Measurements from ENCODE around the gene TRIM23.
"Not testable (repeated sequence)": the region's sequence is repeated elsewhere in the genome, so short reads cannot be mapped to it uniquely, and the experiment has no call there.

The TRIM23 gene
- 45.0 to 55.2 reads per million in 2 donors for total RNA-seq

- DNase-seq: peak; percentile 81
Measured at GRCh38 chr5:65624025-65624570, at the start of gene TRIM23. TSS of gene TRIM23 (minus strand) at chr5:65624333. CDS start at chr5:65624274, 59 bp downstream.

GRCh38 chr5:65672796-65673195 lies 48.7 kb upstream of the TRIM23 start:
- DNase-seq: no peak

GRCh38 chr5:65668696-65669095 lies 44.6 kb upstream of the TRIM23 start:
- DNase-seq: no peak

GRCh38 chr5:65663804-65664521 lies 39.8 kb upstream of the TRIM23 start:
- DNase-seq: no peak

GRCh38 chr5:65654713-65655112 lies 30.6 kb upstream of the TRIM23 start:
- DNase-seq: no peak

- no peak for DNase-seq
Measured at GRCh38 chr5:65651144-65651543, 27.0 kb upstream of the TRIM23 start.

GRCh38 chr5:65647941-65648340 lies 23.8 kb upstream of the TRIM23 start:
- DNase-seq: no peak

- DNase-seq: no peak
Measured at GRCh38 chr5:65646938-65647337, 22.8 kb upstream of the TRIM23 start.

GRCh38 chr5:65640240-65640639 lies 16.1 kb upstream of the TRIM23 start:
- no peak for DNase-seq

GRCh38 chr5:65630981-65631380 lies 6.8 kb upstream of the TRIM23 start:
- no peak for DNase-seq

GRCh38 chr5:65625743-65626142 lies 1.6 kb upstream of the TRIM23 start:
- DNase-seq: no peak

- no peak for DNase-seq
Measured at GRCh38 chr5:65624571-65625555, 730 bp upstream of the TRIM23 start, which contains the start of the genes SHLD3 and TRAPPC13. TSS of gene SHLD3 (plus strand) at chr5:65625027. CDS start at chr5:65629588, 4,561 bp downstream. TSS of gene TRAPPC13 (plus strand) at chr5:65625027. CDS start at chr5:65625061, 34 bp downstream.

GRCh38 chr5:65623482-65623881 lies 651 bp downstream of the TRIM23 start:
- no peak for DNase-seq

GRCh38 chr5:65621961-65622360 lies 2.2 kb downstream of the TRIM23 start:
- not testable (repeated sequence) for DNase-seq

- DNase-seq: no peak
Measured at GRCh38 chr5:65620021-65620420, 4.1 kb downstream of the TRIM23 start.

- DNase-seq: no peak
Measured at GRCh38 chr5:65612298-65612907, 11.7 kb downstream of the TRIM23 start.

GRCh38 chr5:65611524-65611923 lies 12.6 kb downstream of the TRIM23 start:
- no peak for DNase-seq

- DNase-seq: not testable (repeated sequence)
Measured at GRCh38 chr5:65601761-65602160, 22.4 kb downstream of the TRIM23 start.

GRCh38 chr5:65588694-65589093 lies 35.4 kb downstream of the TRIM23 start:
- no peak for DNase-seq

GRCh38 chr5:65577141-65577540 lies 47.0 kb downstream of the TRIM23 start:
- no peak for DNase-seq

GRCh38 chr5:65570598-65571226 lies 53.4 kb downstream of the TRIM23 start:
- DNase-seq: no peak

GRCh38 chr5:65566505-65566904 lies 57.6 kb downstream of the TRIM23 start:
- DNase-seq: no peak

Measured in activated gamma-delta T cell (primary cell).